Keratinocyte (primary cell): ENCODE results near the gene PLXNB3. TPM values are rescaled to one million over a fixed set of nuclear protein-coding genes. Genes with fewer than 3 reads are reported as not detected.
"Not testable (repeated sequence)": the region's sequence is repeated elsewhere in the genome, so short reads cannot be mapped to it uniquely, and the experiment has no call there.

Experiments
- DNase-seq: peaks from one replicate; pipeline ENCODE4 v3.0.0-alpha.2; 2011; ENCODE audit warnings: low read depth, missing footprints, low spot score
- FAIRE-seq: peaks from 2 replicates; lab custom pipeline; 2011; peaks lifted over from hg19 to GRCh38; lab: Jason Lieb, UNC
- H2AFZ ChIP-seq: 2 replicates; pipeline ENCODE4 v1.6.0; 2012; ENCODE audit warnings: low read length, control low read depth, inconsistent platforms; ENCODE audit not compliant: control insufficient read depth
- H3K27ac ChIP-seq: 2 replicates; pipeline ENCODE4 v1.5.1; 2011; ENCODE audit warnings: low read length; ENCODE audit not compliant: control insufficient read depth, insufficient read depth
- H3K27me3 ChIP-seq: 3 replicates; pipeline ENCODE4 v1.6.0; 2011; ENCODE audit warnings: low read length; ENCODE audit not compliant: control insufficient read depth, insufficient read depth; ENCODE audit errors: extremely low read depth
- H3K36me3 ChIP-seq, 2 experiments: 2 replicates in 1 of 2; 3 replicates in 1 of 2; pipeline ENCODE4 v1.5.1; 2011; ENCODE audit warnings: low read length in 2 of 2, mild to moderate bottlenecking in 1 of 2; ENCODE audit not compliant: control insufficient read depth in 2 of 2, insufficient read depth in 2 of 2; ENCODE audit errors: extremely low read depth in 1 of 2
- H3K4me1 ChIP-seq: 3 replicates; pipeline ENCODE4 v1.5.1; 2011; ENCODE audit warnings: low read length; ENCODE audit not compliant: control insufficient read depth, insufficient read depth; ENCODE audit errors: extremely low read depth
- H3K4me2 ChIP-seq: 3 replicates; pipeline ENCODE4 v1.6.0; 2011; ENCODE audit warnings: low read depth, low read length; ENCODE audit not compliant: control insufficient read depth, insufficient read depth; ENCODE audit errors: extremely low read depth
- H3K4me3 ChIP-seq, 3 experiments: fragments of 200-600 bp in 1 of 3; sonication (generic) in 1 of 3; 2 replicates in 2 of 3; 3 replicates in 1 of 3; pipeline ENCODE4 v1.5.1; 2011 to 2016; ENCODE audit warnings: low read length in 3 of 3, mild to moderate bottlenecking in 3 of 3, control low read depth in 2 of 3, inconsistent platforms in 1 of 3, low read depth in 1 of 3, mixed read lengths in 1 of 3, mixed run types in 1 of 3, moderate library complexity in 1 of 3; ENCODE audit not compliant: control insufficient read depth in 2 of 3, insufficient read depth in 2 of 3; ENCODE audit errors: extremely low read depth in 1 of 3
- H3K79me2 ChIP-seq: 2 replicates; pipeline ENCODE4 v1.6.0; 2012; ENCODE audit warnings: low read length; ENCODE audit not compliant: control insufficient read depth, insufficient read depth
- H3K9ac ChIP-seq: 3 replicates; pipeline ENCODE4 v1.6.0; 2011; ENCODE audit warnings: low read length; ENCODE audit not compliant: control insufficient read depth, insufficient read depth; ENCODE audit errors: extremely low read depth
- H3K9me1 ChIP-seq: 3 replicates; pipeline ENCODE4 v1.6.0; 2011; ENCODE audit warnings: low read length; ENCODE audit not compliant: control insufficient read depth, insufficient read depth; ENCODE audit errors: extremely low read depth
- H3K9me3 ChIP-seq: 2 replicates; pipeline ENCODE4 v1.5.1; 2012; ENCODE audit warnings: low read depth, low read length; ENCODE audit not compliant: control insufficient read depth
- H4K20me1 ChIP-seq: 3 replicates; pipeline ENCODE4 v1.6.0; 2011; ENCODE audit warnings: low read length; ENCODE audit not compliant: control insufficient read depth, insufficient read depth; ENCODE audit errors: extremely low read depth
- CTCF ChIP-seq, 3 experiments: IDR thresholded peaks in 1 of 3; conservative IDR thresholded peaks in 1 of 3; optimal IDR thresholded peaks in 1 of 3; 2 replicates in 2 of 3; 3 replicates in 1 of 3; pipeline versions ENCODE3 to v1.5.1; 2011; ENCODE audit warnings: low read length in 3 of 3, mild to moderate bottlenecking in 3 of 3, moderate library complexity in 2 of 3, control low read depth in 1 of 3, inconsistent platforms in 1 of 3; ENCODE audit not compliant: insufficient read depth in 2 of 3; ENCODE audit errors: extremely low read depth in 1 of 3
- EZH2 ChIP-seq: IDR thresholded peaks from one replicate; pipeline ENCODE4 v1.6.1; 2012; ENCODE audit warnings: inconsistent platforms, mild to moderate bottlenecking, low read length, moderate library complexity
- dilution Hi-C: fragments of 300-500 bp; cut with MboI; formaldehyde crosslinking; loops from one replicate; pipeline ENCODE4 v1.7.0; 2020; ENCODE audit warnings: low sequenced_read_pairs; ENCODE audit not compliant: extremely low pct_ligation_motif_present
- polyA plus RNA-seq, 5 experiments: library from polyadenylated mRNA; depleted of rRNA in 3 of 5; stranded (reverse) in 3 of 5; stranded (forward) in 1 of 5; unstranded in 1 of 5; fragments of >200 nt; gene quantifications; 1 replicate in 1 of 5; 2 replicates in 3 of 5; 3 replicates in 1 of 5; pipeline versions ENCODE4 v1.2.1 to v1.2.3, GENCODE V29; 2011 to 2012; ENCODE audit warnings: missing spikeins in 2 of 5, low read depth in 1 of 5, low replicate concordance in 1 of 5

PLXNB3 gene
- polyA plus RNA-seq, 1 donor (not counting 4 experiments of a cell fraction or from before 2014, with no cell fraction given): 7.2 TPM

DNA sequence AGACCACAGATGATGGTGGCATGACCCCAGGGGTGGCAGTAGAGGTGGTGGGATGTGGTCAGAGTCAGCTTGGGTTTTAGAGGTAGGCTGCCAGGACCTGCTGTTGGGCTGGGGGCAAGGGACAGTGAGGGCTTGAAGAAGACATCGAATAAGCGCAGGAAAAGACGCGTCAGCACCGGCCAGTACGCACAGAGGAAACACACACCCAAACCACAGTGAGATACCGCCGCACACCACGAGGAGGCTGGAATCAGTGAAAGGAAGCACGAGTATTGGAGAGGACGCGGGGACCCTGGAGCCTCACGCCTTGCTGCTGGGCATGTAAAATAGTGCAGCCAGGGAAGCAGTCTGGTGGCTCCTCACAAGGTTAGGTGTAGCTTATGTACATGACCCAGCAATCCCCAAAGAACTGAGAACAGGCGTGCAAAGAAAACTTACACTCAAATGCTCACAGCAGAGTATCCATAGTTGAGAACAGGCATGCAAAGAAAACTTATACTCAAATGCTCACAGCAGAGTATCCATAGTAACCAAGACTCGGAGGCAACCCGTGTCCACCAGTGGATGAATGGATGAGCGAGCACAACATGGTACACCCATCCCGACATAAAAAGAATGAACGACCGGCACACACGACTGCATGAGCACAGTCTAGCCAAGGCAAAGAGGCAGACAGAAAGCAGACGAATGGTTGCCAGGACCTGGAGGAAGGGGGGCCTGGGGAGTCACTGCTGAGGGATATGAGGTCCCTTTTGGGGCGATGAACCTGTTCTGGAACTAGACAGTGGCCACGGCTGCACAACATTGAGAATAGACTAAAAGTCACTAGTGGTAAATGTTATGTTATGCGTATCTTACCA is 53.0 kb downstream of the PLXNB3 start:
- H3K9ac ChIP-seq: no peak overlapping the region
- no peak overlapping the region for H3K4me3 ChIP-seq
- no peaks in the 10 kb centered on the region for H3K9me3 ChIP-seq
- H3K9me1 ChIP-seq: no peaks in the 10 kb centered on the region
- H4K20me1 ChIP-seq: no peaks in the 10 kb centered on the region
- H3K27me3 ChIP-seq: peaks cover 9% of the 10 kb centered on the region
- H3K27ac ChIP-seq: no peak overlapping the region
- DNase-seq (no peak), FAIRE-seq (no peak)
- no peak for TF ChIP-seq CTCF (optimal IDR thresholded peaks at IDR 0.05 in 1 of 3, IDR thresholded peaks at IDR 0.05 in 1 of 3, conservative IDR thresholded peaks at IDR 0.05 in 1 of 3; ENCODE audit: extremely low read depth in 1 of 3, insufficient read depth in 2 of 3, low read length in 3 of 3)
- TF ChIP-seq EZH2: no peak
- H3K4me1 ChIP-seq: no peaks in the 10 kb centered on the region
- H3K4me2 ChIP-seq: no peak overlapping the region
- no peaks in the 10 kb centered on the region for H3K79me2 ChIP-seq
- H3K36me3 ChIP-seq: no peaks in the 10 kb centered on the region
- dilution Hi-C loops: no loop called here
- no peak overlapping the region for H2AFZ ChIP-seq

GRCh38 chrX:153818064-153818463 is 54.0 kb downstream of the PLXNB3 start:
- H3K9me3 ChIP-seq, DNase-seq, H4K20me1 ChIP-seq, H3K27ac ChIP-seq, H3K4me3 ChIP-seq, H3K9me1 ChIP-seq, H2AFZ ChIP-seq, dilution Hi-C loops, FAIRE-seq, H3K9ac ChIP-seq, H3K36me3 ChIP-seq, H3K27me3 ChIP-seq, H3K4me2 ChIP-seq, H3K4me1 ChIP-seq, H3K79me2 ChIP-seq: not testable (repeated sequence)
